Hepatocyte (in vitro differentiated cells): ENCODE data around the gene SYS1. TPM values are rescaled to one million over a fixed set of nuclear protein-coding genes. Genes with fewer than 3 reads are reported as not detected.

Source experiments
- DNase-seq: peaks from one replicate; pipeline ENCODE4 v3.0.0-alpha.2; 2016; ENCODE audit warnings: low spot score
- H2AFZ ChIP-seq: fragments of 200-600 bp; sonication (generic); 2 replicates; pipeline ENCODE4 v1.6.0; 2016; ENCODE audit warnings: antibody characterized with exemption, mild to moderate bottlenecking
- H3K27ac ChIP-seq: fragments of 200-600 bp; sonication (generic); 2 replicates; pipeline ENCODE4 v1.5.1; 2016; ENCODE audit warnings: mild to moderate bottlenecking
- H3K27me3 ChIP-seq: fragments of 200-600 bp; sonication (generic); 2 replicates; pipeline ENCODE4 v1.6.1; 2016
- H3K36me3 ChIP-seq: fragments of 200-600 bp; sonication (generic); replicated peaks from 2 replicates; pipeline ENCODE4 v1.5.1; 2016; ENCODE audit warnings: low read depth; ENCODE audit not compliant: insufficient read depth
- H3K4me1 ChIP-seq: fragments of 200-600 bp; sonication (generic); 2 replicates; pipeline ENCODE4 v1.5.1; 2016; ENCODE audit warnings: mild to moderate bottlenecking, moderate library complexity; ENCODE audit not compliant: insufficient read depth
- H3K4me2 ChIP-seq: fragments of 200-600 bp; sonication (generic); 2 replicates; pipeline ENCODE4 v1.6.0; 2016
- H3K4me3 ChIP-seq: fragments of 200-600 bp; sonication (generic); 2 replicates; pipeline ENCODE4 v1.5.1; 2016; ENCODE audit warnings: mild to moderate bottlenecking
- H3K79me2 ChIP-seq: fragments of 200-600 bp; sonication (generic); 2 replicates; pipeline ENCODE4 v1.6.0; 2017; ENCODE audit warnings: mild to moderate bottlenecking
- H3K9me2 ChIP-seq: fragments of 200-600 bp; sonication (generic); replicated peaks from 2 replicates; pipeline ENCODE4 v1.6.0; 2017; ENCODE audit warnings: mild to moderate bottlenecking; ENCODE audit not compliant: insufficient read depth
- H3K9me3 ChIP-seq: fragments of 200-600 bp; sonication (generic); 2 replicates; pipeline ENCODE4 v1.5.1; 2016; ENCODE audit warnings: low read depth, mild to moderate bottlenecking
- H4K20me1 ChIP-seq: fragments of 200-600 bp; sonication (generic); 2 replicates; pipeline ENCODE4 v1.6.0; 2016; ENCODE audit warnings: mild to moderate bottlenecking; ENCODE audit not compliant: insufficient read depth, poor library complexity, severe bottlenecking
- EZH2 ChIP-seq: fragments of 200-600 bp; sonication (generic); IDR thresholded peaks from 2 replicates; pipeline ENCODE4 v1.6.1; 2016; ENCODE audit warnings: antibody characterized with exemption, mild to moderate bottlenecking, borderline replicate concordance
- EZH2phosphoT487 ChIP-seq: fragments of 200-600 bp; sonication (generic); IDR thresholded peaks from one replicate; pipeline ENCODE4 v1.6.1; 2018; ENCODE audit warnings: antibody characterized with exemption, mild to moderate bottlenecking, low read depth, moderate library complexity; ENCODE audit not compliant: unreplicated experiment, severe bottlenecking
- WGBS: methylation state at CpG from one replicate; pipeline ENCODE4 v1.1.6; 2016; ENCODE audit warnings: low lambda C conversion rate; ENCODE audit errors: missing lambda C conversion rate; 5-methylcytosine and 5-hydroxymethylcytosine counted together
- polyA plus RNA-seq: library from polyadenylated mRNA; unstranded; fragments of >200 nt; fragmentation: Nextera tagmentation; extraction: Ambion mirVana; gene quantifications from 2 replicates; pipeline ENCODE4 v1.2.1, GENCODE V29; 2016
- total RNA-seq: library from RNA; depleted of rRNA; stranded (reverse); fragments of >200 nt; gene quantifications from 2 replicates; pipeline ENCODE4 v1.2.3, GENCODE V29; 2014
- TF ChIP-seq, protein P1 (sequence below): fragments of 200-600 bp; sonication (generic); IDR thresholded peaks from 2 replicates; pipeline ENCODE4 v1.5.1; 2016; ENCODE audit warnings: antibody characterized with exemption, mild to moderate bottlenecking; ENCODE audit not compliant: poor library complexity

The SYS1 gene
- total and polyA plus RNA-seq, 2 experiments from 2014 or later = 35.8 to 42.0 TPM

DNA sequence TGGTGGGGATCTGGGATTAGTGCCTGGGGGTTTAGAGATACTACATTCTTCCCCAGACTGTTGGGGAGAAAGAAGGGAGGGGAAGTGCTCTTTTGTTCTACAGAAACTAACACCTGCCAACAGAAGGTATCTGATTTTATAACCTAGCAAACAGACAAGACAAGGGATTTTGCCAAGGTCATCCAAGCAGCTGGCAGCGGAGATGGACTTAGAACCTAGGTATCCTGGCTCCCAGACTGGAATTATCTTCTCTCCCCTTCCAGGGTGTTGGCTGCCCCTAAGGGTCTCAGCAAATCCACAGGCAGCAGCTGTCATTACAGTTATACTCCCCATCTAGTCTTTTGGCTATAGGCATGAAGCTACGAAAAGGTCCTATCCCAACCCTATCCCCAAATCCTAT, 23.2 kb upstream of the SYS1 start:
- no peaks in the 10 kb centered on the region for H3K9me3 ChIP-seq
- H3K27ac ChIP-seq = peak overlapping the region; percentile 96
- WGBS = 86% methylated on average over 2 of the region's 2 CpGs
- H3K4me1 ChIP-seq = peaks cover 82% of the 10 kb centered on the region
- H3K27me3 ChIP-seq = no peaks in the 10 kb centered on the region
- H3K4me2 ChIP-seq = peak overlapping the region; percentile 87
- peaks cover 5% of the 10 kb centered on the region for H4K20me1 ChIP-seq
- no peak overlapping the region for H2AFZ ChIP-seq
- H3K36me3 ChIP-seq = no peaks in the 10 kb centered on the region
- no peak for DNase-seq
- TF ChIP-seq, protein P1, sequence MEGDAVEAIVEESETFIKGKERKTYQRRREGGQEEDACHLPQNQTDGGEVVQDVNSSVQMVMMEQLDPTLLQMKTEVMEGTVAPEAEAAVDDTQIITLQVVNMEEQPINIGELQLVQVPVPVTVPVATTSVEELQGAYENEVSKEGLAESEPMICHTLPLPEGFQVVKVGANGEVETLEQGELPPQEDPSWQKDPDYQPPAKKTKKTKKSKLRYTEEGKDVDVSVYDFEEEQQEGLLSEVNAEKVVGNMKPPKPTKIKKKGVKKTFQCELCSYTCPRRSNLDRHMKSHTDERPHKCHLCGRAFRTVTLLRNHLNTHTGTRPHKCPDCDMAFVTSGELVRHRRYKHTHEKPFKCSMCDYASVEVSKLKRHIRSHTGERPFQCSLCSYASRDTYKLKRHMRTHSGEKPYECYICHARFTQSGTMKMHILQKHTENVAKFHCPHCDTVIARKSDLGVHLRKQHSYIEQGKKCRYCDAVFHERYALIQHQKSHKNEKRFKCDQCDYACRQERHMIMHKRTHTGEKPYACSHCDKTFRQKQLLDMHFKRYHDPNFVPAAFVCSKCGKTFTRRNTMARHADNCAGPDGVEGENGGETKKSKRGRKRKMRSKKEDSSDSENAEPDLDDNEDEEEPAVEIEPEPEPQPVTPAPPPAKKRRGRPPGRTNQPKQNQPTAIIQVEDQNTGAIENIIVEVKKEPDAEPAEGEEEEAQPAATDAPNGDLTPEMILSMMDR = no peak
- TF ChIP-seq EZH2phosphoT487 (no peak), EZH2 (no peak)
- peaks cover 58% of the 10 kb centered on the region for H3K79me2 ChIP-seq
- no peak overlapping the region for H3K4me3 ChIP-seq
- no peaks in the 10 kb centered on the region for H3K9me2 ChIP-seq

- H3K9me2 ChIP-seq = no peaks in the 10 kb centered on the region
- H3K4me2 ChIP-seq = peak overlapping the region; percentile 87
- H3K4me1 ChIP-seq = peaks cover 87% of the 10 kb centered on the region
- H3K9me3 ChIP-seq = no peaks in the 10 kb centered on the region
- peaks cover 58% of the 10 kb centered on the region for H3K79me2 ChIP-seq
- H3K27me3 ChIP-seq = no peaks in the 10 kb centered on the region
- peaks cover 5% of the 10 kb centered on the region for H4K20me1 ChIP-seq
- WGBS = 62% methylated on average over 5 of the region's 5 CpGs
- DNase-seq = peak; percentile 32
- no peak overlapping the region for H2AFZ ChIP-seq
- H3K4me3 ChIP-seq = no peak overlapping the region
- H3K27ac ChIP-seq = peak overlapping the region; percentile 96
- TF ChIP-seq, protein P1 = no peak
- TF ChIP-seq EZH2phosphoT487 = no peak
- TF ChIP-seq EZH2 = no peak
- H3K36me3 ChIP-seq = no peaks in the 10 kb centered on the region
These were observed 22.6 kb upstream of the SYS1 start for GRCh38 chr20:45340236-45340847.

DNA sequence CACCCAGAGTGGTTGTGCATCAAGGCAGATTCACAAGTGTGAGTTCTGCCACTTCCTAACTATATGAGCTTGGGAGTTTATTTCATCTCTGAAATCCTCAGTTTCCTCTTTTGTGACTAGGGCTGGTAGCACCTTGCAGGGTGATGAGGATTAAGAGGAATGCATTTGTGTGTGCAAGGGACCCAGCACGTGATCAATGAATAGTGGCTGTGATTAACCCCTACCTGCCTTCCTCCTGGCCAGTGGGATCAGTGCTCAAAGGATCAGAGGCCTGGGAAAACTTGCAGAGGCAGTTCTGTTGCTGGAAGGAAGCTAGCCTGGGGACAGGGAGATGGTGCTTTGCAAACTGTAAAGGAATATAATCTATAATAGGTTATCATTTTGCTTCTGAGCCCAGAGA, 22.0 kb upstream of the SYS1 start:
- H4K20me1 ChIP-seq = peaks cover 2% of the 10 kb centered on the region
- no peaks in the 10 kb centered on the region for H3K27me3 ChIP-seq
- H3K36me3 ChIP-seq = no peaks in the 10 kb centered on the region
- peaks cover 58% of the 10 kb centered on the region for H3K79me2 ChIP-seq
- H3K9me3 ChIP-seq = no peaks in the 10 kb centered on the region
- H3K4me1 ChIP-seq = peaks cover 93% of the 10 kb centered on the region
- H3K4me2 ChIP-seq = peak overlapping the region; percentile 87
- H3K4me3 ChIP-seq = no peak overlapping the region
- 21% methylated on average over 1 of the region's 1 CpG for WGBS
- peak overlapping the region; percentile 96 for H3K27ac ChIP-seq
- H3K9me2 ChIP-seq = no peaks in the 10 kb centered on the region
- no peak overlapping the region for H2AFZ ChIP-seq
- no peak for TF ChIP-seq EZH2
- TF ChIP-seq, protein P1 = no peak
- no peak for TF ChIP-seq EZH2phosphoT487
- DNase-seq = peak; percentile 42

DNA sequence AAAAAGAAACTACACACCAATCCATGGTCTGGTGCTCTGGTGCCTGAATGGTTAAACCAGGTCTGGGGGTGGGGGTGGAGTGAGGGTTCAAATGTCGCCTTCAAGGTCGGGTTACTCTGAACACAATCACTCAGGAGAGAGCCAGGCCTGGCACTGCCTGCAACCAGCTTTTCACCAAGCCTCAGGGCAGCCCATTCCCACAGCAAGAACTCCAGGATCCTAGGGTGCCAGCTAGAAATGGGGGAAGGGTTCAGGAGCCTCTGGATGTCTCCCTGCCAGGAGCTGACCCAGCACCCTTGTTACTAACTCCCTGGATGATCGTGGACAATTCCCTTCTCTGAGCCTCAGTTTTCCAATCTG, 21.4 kb upstream of the SYS1 start:
- Histone ChIP-seq H3K9me3 (no peaks in the 10 kb centered on the region), H3K4me3 (no peak overlapping the region), H2AFZ (no peak overlapping the region), H3K36me3 (no peaks in the 10 kb centered on the region), H3K4me1 (peaks cover 99% of the 10 kb centered on the region), H3K27ac (peak overlapping the region; percentile 96), H4K20me1 (peaks cover 6% of the 10 kb centered on the region), H3K4me2 (peak overlapping the region; percentile 87), H3K9me2 (no peaks in the 10 kb centered on the region), H3K27me3 (no peaks in the 10 kb centered on the region), H3K79me2 (peaks cover 60% of the 10 kb centered on the region)
- WGBS = 14% methylated on average over 3 of the region's 3 CpGs
- TF ChIP-seq, protein P1 = no peak
- TF ChIP-seq EZH2 = no peak
- no peak for TF ChIP-seq EZH2phosphoT487
- DNase-seq = no peak
